ENCODE data around the gene GDPD5.

The GDPD5 gene

DNA sequence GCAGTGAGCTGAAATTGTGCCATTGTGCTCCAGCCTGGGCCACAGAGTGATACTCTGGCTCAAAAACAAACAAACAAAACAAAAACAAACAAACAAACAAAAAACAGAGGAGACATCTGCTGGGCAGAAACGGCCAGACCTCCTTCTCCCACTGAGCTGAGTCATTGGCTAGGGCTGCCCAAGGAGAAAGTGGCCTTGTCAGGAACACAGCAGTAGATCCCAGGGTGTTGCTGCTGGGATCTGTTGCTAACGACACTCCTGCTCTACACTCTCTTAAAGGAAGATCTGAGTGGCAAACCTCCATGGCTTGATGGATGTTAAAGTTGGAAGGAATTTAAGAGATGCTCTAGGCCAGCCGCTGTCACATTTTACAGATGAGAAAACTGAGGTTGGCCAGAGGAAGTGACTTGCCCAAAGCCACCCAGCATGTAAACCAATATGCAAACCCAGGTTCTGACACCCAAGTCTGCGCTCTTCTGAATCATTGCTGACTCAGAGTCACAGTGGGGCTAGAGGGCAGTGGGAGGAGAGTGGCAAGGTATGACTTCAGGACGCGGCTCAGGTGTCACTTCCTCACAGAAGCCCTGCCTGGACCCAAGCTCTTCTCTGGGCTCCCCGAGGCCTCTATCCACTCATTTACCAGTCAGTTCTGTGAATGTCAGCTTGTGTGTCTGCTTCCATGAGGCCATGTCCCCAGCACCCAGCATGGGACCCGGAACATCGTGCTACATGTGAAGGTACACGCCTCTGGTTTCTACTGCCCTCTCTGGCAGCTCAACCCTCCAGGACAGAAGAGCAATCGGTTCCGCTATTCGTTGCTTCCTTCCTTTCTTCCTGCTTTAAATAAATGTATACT lies 11.3 kb upstream of the GDPD5 start:
- DNase-seq (ENCODE audit: low read depth), result no peak

DNA sequence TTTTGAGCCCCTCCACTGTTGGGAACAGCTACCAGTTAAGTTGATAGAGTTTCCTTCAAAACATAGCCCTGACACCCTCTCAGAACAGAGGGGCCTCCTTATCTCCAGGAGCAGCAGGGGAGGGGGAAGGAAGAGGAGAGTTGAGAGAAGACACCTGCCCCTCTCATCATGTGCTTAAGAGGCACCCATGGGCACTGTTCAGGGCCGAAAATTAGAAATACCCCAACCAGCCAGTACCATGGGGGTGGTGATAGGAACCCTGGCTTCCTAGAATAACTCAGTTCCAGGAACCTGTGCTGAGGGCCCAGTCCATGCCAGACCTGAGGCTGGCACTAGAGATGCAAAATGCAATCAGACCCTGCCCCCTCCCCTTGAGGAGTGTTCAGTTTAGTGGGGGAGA lies 9.3 kb upstream of the GDPD5 start:
- no peak for DNase-seq (ENCODE audit: low read depth)

DNA sequence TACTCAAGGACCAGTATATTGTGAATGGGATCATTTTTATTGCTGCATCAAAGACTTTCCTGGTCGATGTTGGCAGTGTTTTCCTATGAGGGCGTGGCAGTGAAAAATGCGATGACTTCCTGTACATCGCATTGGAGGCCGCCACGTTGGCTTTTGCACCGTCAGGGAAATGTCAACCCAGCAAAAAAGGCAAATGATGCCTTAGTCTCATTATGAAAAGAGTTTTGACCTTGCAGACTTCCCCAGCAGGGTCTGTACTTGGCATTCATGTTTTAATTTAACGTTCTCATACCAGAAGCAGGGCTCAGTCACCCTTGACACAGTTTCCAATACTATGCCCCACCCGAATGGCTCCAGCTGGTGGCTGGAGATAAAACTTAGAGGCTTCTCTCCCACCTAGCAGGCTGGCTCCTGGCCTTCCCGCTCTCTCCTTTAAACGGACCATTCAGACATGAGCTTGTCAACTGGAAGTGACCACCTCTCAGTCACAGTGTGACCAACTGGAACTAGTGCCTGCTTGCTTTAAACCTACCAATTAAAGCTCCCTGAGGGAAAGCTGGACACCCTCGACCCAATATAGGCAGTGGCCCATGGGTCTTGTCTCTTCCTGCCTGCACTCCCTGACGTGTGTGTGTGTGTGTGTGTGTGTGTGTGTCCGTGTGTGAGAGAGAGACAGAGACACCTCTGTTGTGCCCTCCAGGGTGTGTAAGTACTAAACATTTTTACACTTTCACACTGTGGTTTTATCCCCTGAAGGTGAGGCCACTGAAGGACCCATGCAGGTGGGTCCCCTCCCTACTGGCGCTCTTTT lies 8.7 kb upstream of the GDPD5 start:
- DNase-seq (ENCODE audit: low read depth), result no peak

DNA sequence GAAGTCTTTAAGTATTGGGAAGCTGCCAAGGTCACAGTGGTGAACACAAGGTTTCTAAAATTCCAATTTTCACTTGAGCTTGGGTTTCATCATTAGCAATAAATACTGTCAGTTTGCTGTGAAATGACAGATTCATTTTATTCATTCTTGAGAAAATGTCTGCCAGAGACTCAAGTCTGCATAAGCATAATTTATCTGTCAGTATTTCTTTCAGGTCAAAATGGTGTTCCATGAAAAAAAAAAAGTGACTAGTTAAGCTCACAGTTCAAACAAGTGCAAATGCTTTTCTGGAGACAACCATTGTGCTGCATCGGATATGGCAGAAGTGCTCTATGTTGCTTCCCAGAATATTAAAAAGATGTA lies 8.1 kb upstream of the GDPD5 start:
- no peak for DNase-seq (ENCODE audit: low read depth)

DNA sequence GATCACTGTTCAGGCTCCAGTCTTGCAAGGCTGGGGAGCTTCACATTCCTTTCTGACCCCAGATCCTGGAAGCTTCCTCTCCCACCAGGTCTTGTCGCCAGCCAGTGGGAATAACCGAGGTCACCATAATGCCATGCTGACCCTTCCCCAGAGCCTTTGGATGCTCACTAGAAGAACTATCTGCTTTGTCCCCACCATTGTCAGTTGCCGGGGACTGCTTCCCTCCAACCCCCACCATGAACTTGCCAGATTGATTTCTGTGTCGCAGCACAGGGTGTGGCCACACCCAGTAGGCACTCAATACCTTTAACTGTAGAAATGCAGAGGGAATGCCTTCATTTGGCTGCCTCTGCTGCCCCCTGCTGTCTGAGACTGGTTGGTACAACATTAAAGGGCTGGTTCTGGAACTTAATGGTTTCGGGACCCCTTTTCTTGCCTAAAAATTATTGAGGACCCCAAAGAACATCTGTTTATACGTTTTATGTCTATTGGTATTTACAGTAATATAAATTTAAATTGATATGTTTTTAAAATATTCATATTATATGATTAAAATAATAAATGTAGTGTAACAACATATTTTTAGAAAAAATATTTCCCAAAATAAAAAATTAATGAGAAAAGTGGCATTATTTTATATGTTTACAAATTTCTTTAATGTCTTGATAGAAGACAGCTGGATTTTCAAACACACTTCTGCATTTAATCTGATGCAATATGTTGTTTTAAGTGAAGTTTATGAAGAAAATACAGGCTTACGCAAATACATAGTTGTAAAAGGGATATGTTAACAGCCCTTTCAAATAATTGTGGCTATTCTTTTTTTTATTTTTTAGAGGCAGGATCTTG lies 6.7 kb upstream of the GDPD5 start:
- DNase-seq (ENCODE audit: low read depth), result peak; percentile 77

GRCh38 chr11:75531325-75531724 lies 5.6 kb upstream of the GDPD5 start:
- no peak for DNase-seq (ENCODE audit: low read depth)

DNA sequence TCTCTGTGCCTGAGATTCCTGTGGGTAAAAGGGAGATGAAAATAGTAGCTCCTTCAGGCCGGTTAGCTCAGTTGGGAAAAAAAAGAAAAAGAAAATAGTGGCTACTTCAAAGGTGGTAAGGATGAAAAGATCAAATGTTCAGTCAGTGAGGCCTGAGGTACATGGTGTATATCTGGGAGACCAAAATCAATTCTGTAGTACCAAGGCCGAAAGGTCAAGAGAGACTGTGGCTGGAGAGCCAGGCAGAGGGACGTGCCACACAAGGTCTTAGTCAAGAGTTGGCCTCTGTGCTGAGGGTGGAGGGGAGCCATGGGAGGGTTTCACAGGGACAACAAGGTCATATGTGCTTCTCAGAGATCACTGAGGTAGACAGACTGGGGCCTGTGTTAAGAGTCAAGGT lies 4.8 kb upstream of the GDPD5 start:
- no peak for DNase-seq (ENCODE audit: low read depth)

- DNase-seq (ENCODE audit: low read depth), result no peak
Measured at GRCh38 chr11:75527938-75528735, 2.4 kb upstream of the GDPD5 start.

DNA sequence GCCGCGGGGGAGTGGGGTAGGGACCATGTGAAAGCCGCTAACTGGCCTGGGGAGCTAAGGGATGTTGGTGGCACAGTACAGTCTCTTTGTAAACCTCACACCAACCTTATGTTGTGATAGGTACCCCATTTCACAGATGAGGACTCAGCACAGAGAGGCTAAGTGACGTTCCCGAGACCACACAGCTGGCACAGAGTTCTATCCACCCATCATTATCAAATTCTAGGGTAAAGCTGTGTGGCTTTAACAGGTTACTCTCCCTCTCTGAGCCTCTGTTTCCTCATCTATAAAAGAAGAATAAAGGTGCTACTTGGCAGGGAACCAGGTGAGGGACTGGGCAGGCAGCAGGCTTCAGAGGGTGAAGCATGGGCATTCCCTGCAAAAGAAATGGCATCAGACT lies 1.4 kb upstream of the GDPD5 start:
- no peak for DNase-seq (ENCODE audit: low read depth)

GRCh38 chr11:75526192-75526541 lies 426 bp upstream of the GDPD5 start:
- DNase-seq (ENCODE audit: low read depth), result no peak

DNA sequence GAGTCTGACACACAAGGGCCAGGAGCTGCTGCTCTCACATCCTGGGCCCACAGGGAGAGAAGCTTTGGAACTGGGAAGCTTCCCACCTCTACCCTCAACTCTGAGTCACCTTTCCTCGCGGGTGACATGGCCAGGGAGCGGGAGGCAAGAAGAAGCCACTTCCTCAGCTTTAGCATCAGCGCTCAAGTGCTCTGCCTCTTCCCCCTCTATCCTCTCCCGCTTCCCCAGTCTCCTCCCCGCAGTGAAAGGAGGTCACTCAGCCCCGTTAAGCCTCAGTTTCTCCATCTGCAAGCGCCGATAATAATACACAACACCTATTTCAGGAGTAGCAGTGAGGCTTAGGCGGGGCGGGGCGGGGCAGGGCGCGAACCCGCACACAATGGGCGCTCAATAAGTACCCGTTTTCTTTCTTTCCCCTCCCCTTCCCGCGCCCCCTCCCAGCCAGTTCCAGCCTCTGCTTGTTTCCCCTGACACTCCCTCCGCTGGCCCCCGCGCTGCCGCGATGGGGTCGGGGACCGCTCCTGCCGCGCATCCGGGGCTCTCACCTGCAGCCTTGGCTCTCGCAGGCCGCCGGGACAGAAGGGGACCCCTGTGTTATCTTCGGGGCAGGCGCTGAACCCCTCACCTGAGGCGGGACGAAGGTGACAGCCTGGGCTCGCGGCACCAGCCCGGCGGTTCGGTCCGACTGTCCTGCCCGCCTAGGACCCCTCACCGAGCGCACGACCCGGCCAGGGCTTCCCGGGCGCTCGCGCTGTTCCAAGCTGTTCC lies 892 bp downstream of the GDPD5 start:
- DNase-seq (ENCODE audit: low read depth), result peak; percentile 16

DNA sequence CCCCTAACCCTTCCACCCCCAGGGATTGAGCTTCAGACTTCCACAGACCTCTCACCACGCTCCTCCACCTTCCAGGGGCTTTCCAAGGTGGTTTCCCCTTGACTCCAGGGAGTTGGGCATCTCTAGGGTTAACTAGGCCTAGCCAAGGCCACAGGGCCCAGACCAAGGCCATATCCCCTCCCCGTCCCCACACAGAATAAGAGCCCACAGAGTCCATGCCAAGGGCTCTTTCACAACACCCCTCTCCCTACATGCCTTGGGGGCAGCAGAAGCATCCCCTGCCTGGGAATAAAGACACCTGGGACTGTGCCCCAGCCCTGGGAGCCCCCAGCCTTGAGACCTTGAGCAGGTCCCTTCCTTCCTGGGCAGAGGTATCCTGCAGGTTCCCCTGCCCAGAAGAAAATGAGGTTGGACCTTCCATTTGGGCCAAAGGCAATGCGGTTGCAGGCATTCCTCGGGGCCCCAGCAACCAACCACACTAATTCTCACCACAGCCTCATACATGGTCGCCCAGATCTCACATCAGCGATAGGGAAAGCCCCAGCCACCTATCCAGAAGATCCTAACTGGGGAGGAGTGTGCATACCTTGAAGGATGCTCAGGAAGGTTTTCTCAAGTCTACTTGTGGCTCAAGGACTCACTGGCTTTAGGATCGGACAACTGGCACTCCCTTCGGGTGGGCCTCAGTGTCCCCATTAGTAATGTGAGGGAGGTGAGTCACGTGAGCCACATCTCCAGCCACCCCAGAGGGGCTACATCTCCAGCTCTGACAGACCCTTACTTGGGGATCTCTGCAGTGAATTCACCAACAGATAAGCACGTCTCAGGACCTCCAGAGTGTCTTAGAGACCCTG lies 1.7 kb downstream of the GDPD5 start:
- no peak for DNase-seq (ENCODE audit: low read depth)

DNA sequence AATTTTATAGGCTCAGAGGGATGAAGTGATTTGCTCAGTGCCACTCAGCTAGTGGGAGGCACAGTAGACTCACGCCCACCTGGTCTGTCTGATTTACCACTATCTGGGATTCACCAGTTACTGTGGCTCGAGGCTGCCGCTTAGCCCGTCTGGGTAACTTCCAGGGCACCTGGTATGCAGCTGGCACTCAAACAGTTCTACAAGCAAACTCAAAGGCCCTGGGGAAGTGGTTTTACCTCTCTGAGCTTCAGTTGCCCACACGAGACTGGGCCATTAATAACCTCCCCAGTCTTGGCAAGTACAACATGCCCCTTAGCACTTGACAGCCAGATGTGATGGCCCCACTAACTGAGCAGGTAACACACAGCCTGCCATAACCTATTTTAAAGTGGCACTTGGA lies 2.6 kb downstream of the GDPD5 start:
- no peak for DNase-seq (ENCODE audit: low read depth)

GRCh38 chr11:75522286-75523044 lies 3.3 kb downstream of the GDPD5 start:
- no peak for DNase-seq (ENCODE audit: low read depth)

- DNase-seq (ENCODE audit: low read depth), result no peak
Measured at GRCh38 chr11:75520688-75521087, 5.1 kb downstream of the GDPD5 start.

- no peak for DNase-seq (ENCODE audit: low read depth)
Measured at GRCh38 chr11:75518771-75519653, 6.7 kb downstream of the GDPD5 start.

- DNase-seq (ENCODE audit: low read depth), result no peak
Measured at GRCh38 chr11:75518204-75518549, 7.6 kb downstream of the GDPD5 start.

DNA sequence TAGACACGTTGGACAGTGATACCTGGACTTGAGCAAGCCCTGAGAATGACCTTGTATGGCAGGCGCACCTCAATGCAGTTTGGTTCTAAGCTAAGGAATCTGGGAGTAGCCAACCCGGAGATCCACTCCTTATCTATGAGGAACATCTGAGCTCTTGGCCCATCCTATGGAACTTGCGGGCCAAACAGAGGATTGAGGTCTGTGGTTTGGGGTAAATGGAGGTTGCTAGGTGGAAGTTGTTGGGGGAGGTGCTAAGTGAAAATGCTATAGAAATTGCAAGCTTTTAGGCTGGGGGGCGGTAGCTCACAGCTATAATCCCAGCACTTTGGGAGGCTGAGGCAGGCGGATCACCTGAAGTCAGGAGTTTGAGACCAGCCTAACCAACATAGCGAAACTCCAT lies 8.9 kb downstream of the GDPD5 start:
- DNase-seq (ENCODE audit: low read depth), result no peak

Measured in T follicular helper cell (primary cell).